ENCODE measurements around the gene PCYOX1L. TPM values are rescaled to one million over a fixed set of nuclear protein-coding genes. Genes with fewer than 3 reads are reported as not detected.

Gene PCYOX1L
- polyA plus RNA-seq, 4 donors: 1.3 to 53.2 (median 4.5) TPM

DNA sequence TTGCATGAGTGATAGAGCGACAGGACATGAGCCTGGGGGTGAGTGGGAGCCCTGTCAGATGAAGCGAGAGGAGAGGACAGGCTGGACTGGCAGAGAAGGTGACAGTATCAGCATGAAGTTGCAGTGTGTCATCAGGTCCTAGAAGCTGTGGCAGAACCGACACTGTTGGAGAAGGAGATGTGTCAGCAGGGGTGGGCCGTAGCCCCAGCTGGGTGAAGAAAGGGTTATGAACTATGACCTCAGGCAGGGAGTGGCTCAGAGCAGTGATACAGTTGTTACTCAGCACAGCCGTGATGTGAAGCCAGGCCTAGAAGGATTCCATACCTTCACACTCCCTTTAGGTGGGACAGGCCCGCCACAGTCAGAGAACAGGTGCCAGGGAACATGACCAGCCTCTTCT lies 7.6 kb downstream of the PCYOX1L start:
- no peak for FAIRE-seq
- Histone ChIP-seq H3K4me1 (ENCODE audit: control insufficient read depth in 3 of 3, insufficient read depth in 2 of 3, low read depth in 1 of 3, low read length in 2 of 3) (peaks cover 0 to 22% (median 0%) of the 10 kb centered on the region in 3 donors), H3K9me3 (ENCODE audit: control insufficient read depth in 2 of 2, insufficient read depth in 1 of 2, low read depth in 1 of 2, low read length in 1 of 2) (no peaks in the 10 kb centered on the region), H3K27ac (ENCODE audit: low read depth in 1 of 3, low read length in 2 of 3) (no peak overlapping the region), H3K36me3 (ENCODE audit: control insufficient read depth in 3 of 3, insufficient read depth in 2 of 3, low read depth in 1 of 3, low read length in 3 of 3) (peaks cover 0 to 26% (median 0%) of the 10 kb centered on the region in 3 donors), H3K4me3 (ENCODE audit: low read depth in 1 of 3, low read length in 3 of 3) (no peak overlapping the region), H3K27me3 (ENCODE audit: control insufficient read depth in 3 of 3, insufficient read depth in 3 of 3, low read length in 3 of 3) (no peaks in the 10 kb centered on the region)
- no peak for DNase-seq
- WGBS, 3 donors: 73 to 85% (median 75%) methylated on average over 6 of the region's 6 CpGs

GRCh38 chr5:149366169-149366729 lies 8.4 kb downstream of the PCYOX1L start:
- H3K4me3 ChIP-seq (ENCODE audit: low read depth in 1 of 3, low read length in 3 of 3): no peak overlapping the region
- peaks cover 0 to 22% (median 0%) of the 10 kb centered on the region in 3 donors for H3K4me1 ChIP-seq (ENCODE audit: control insufficient read depth in 3 of 3, insufficient read depth in 2 of 3, low read depth in 1 of 3, low read length in 2 of 3)
- peak overlapping the region in 1 of 3 donors; percentile 29 for H3K27ac ChIP-seq (ENCODE audit: low read depth in 1 of 3, low read length in 2 of 3)
- H3K9me3 ChIP-seq (ENCODE audit: control insufficient read depth in 2 of 2, insufficient read depth in 1 of 2, low read depth in 1 of 2, low read length in 1 of 2): no peaks in the 10 kb centered on the region
- 63 to 82% (median 70%) methylated on average over 1 of the region's 1 CpG for WGBS, 3 donors
- FAIRE-seq (no peak), DNase-seq (peak in 1 of 2 donors; percentile 39)
- no peaks in the 10 kb centered on the region for H3K27me3 ChIP-seq (ENCODE audit: control insufficient read depth in 3 of 3, insufficient read depth in 3 of 3, low read length in 3 of 3)
- peaks cover 0 to 26% (median 0%) of the 10 kb centered on the region in 3 donors for H3K36me3 ChIP-seq (ENCODE audit: control insufficient read depth in 3 of 3, insufficient read depth in 2 of 3, low read depth in 1 of 3, low read length in 3 of 3)

DNA sequence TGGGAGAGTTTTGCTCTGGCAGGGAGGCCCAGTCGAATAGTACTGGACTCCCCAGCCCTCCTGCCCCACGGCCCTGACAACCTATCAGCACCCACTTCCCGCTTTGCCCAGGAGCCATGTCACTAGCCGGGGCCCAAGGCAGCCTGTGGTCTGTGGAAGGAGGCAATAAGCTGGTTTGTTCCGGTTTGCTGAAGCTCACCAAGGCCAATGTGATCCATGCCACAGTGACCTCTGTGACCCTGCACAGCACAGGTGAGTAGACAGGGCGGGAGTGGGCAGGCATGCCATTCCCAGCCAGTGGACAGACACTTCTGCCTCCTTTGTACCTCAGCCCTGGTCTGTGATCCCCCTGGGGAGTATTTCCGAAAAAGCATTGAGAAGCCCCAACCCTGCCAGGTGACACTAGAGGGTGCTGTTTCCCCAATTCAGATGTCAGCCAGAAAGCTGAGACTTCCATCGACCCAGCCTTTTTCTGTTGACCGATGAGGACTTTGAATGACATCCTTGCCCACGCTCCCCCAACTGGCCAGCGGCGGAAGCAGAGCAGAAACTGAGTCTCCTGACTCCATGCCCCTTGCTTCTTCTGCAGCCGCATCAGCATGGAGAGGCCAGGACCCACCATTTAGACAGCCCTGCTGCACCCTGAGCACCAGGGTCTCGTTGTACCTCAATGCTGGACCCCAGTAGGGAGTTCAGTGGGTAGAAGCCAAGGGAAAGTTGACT lies 9.6 kb downstream of the PCYOX1L start:
- no peaks in the 10 kb centered on the region for H3K27me3 ChIP-seq (ENCODE audit: control insufficient read depth in 3 of 3, insufficient read depth in 3 of 3, low read length in 3 of 3)
- H3K9me3 ChIP-seq (ENCODE audit: control insufficient read depth in 2 of 2, insufficient read depth in 1 of 2, low read depth in 1 of 2, low read length in 1 of 2): no peaks in the 10 kb centered on the region
- H3K36me3 ChIP-seq (ENCODE audit: control insufficient read depth in 3 of 3, insufficient read depth in 2 of 3, low read depth in 1 of 3, low read length in 3 of 3): peaks cover 0 to 26% (median 0%) of the 10 kb centered on the region in 3 donors
- DNase-seq (peak; percentile 62 to 77), FAIRE-seq (no peak)
- H3K4me3 ChIP-seq (ENCODE audit: low read depth in 1 of 3, low read length in 3 of 3): no peak overlapping the region
- H3K27ac ChIP-seq (ENCODE audit: low read depth in 1 of 3, low read length in 2 of 3): no peak overlapping the region
- peaks cover 0 to 22% (median 0%) of the 10 kb centered on the region in 3 donors for H3K4me1 ChIP-seq (ENCODE audit: control insufficient read depth in 3 of 3, insufficient read depth in 2 of 3, low read depth in 1 of 3, low read length in 2 of 3)
- WGBS, 3 donors: 40 to 48% (median 43%) methylated on average over 14 of the region's 14 CpGs

- Histone ChIP-seq H3K4me3 (ENCODE audit: low read depth in 1 of 3, low read length in 3 of 3) (no peak overlapping the region), H3K27ac (ENCODE audit: low read depth in 1 of 3, low read length in 2 of 3) (no peak overlapping the region), H3K36me3 (ENCODE audit: control insufficient read depth in 3 of 3, insufficient read depth in 2 of 3, low read depth in 1 of 3, low read length in 3 of 3) (peaks cover 0 to 26% (median 0%) of the 10 kb centered on the region in 3 donors), H3K27me3 (ENCODE audit: control insufficient read depth in 3 of 3, insufficient read depth in 3 of 3, low read length in 3 of 3) (no peaks in the 10 kb centered on the region), H3K9me3 (ENCODE audit: control insufficient read depth in 2 of 2, insufficient read depth in 1 of 2, low read depth in 1 of 2, low read length in 1 of 2) (no peaks in the 10 kb centered on the region), H3K4me1 (ENCODE audit: control insufficient read depth in 3 of 3, insufficient read depth in 2 of 3, low read depth in 1 of 3, low read length in 2 of 3) (peaks cover 0 to 22% (median 0%) of the 10 kb centered on the region in 3 donors)
- FAIRE-seq: no peak
- DNase-seq: no peak
- 91 to 94% (median 94%) methylated on average over 22 of the region's 22 CpGs for WGBS, 3 donors
Observed at GRCh38 chr5:149367972-149368645, 10.3 kb downstream of the PCYOX1L start.

- H3K9me3 ChIP-seq (ENCODE audit: control insufficient read depth in 2 of 2, insufficient read depth in 1 of 2, low read depth in 1 of 2, low read length in 1 of 2): no peaks in the 10 kb centered on the region
- no peak overlapping the region for H3K4me3 ChIP-seq (ENCODE audit: low read depth in 1 of 3, low read length in 3 of 3)
- DNase-seq: no peak
- WGBS, 3 donors: 66 to 71% (median 69%) methylated on average over 2 of the region's 2 CpGs
- H3K27ac ChIP-seq (ENCODE audit: low read depth in 1 of 3, low read length in 2 of 3): no peak overlapping the region
- no peaks in the 10 kb centered on the region for H3K27me3 ChIP-seq (ENCODE audit: control insufficient read depth in 3 of 3, insufficient read depth in 3 of 3, low read length in 3 of 3)
- peaks cover 0 to 16% (median 0%) of the 10 kb centered on the region in 3 donors for H3K36me3 ChIP-seq (ENCODE audit: control insufficient read depth in 3 of 3, insufficient read depth in 2 of 3, low read depth in 1 of 3, low read length in 3 of 3)
- FAIRE-seq: no peak
- H3K4me1 ChIP-seq (ENCODE audit: control insufficient read depth in 3 of 3, insufficient read depth in 2 of 3, low read depth in 1 of 3, low read length in 2 of 3): peaks cover 0 to 19% (median 0%) of the 10 kb centered on the region in 3 donors
Observed at GRCh38 chr5:149370878-149371277, 13.0 kb downstream of the PCYOX1L start.

- H3K4me1 ChIP-seq (ENCODE audit: control insufficient read depth in 3 of 3, insufficient read depth in 2 of 3, low read depth in 1 of 3, low read length in 2 of 3): peaks cover 0 to 14% (median 0%) of the 10 kb centered on the region in 3 donors
- 28 to 39% (median 33%) methylated on average over 12 of the region's 12 CpGs for WGBS, 3 donors
- H3K4me3 ChIP-seq (ENCODE audit: low read depth in 1 of 3, low read length in 3 of 3): no peak overlapping the region
- no peaks in the 10 kb centered on the region for H3K27me3 ChIP-seq (ENCODE audit: control insufficient read depth in 3 of 3, insufficient read depth in 3 of 3, low read length in 3 of 3)
- peak overlapping the region in 1 of 3 donors; percentile 42 for H3K27ac ChIP-seq (ENCODE audit: low read depth in 1 of 3, low read length in 2 of 3)
- FAIRE-seq (no peak), DNase-seq (peak; percentile 74 to 81)
- peaks cover 0 to 13% (median 0%) of the 10 kb centered on the region in 3 donors for H3K36me3 ChIP-seq (ENCODE audit: control insufficient read depth in 3 of 3, insufficient read depth in 2 of 3, low read depth in 1 of 3, low read length in 3 of 3)
- H3K9me3 ChIP-seq (ENCODE audit: control insufficient read depth in 2 of 2, insufficient read depth in 1 of 2, low read depth in 1 of 2, low read length in 1 of 2): no peaks in the 10 kb centered on the region
Observed at GRCh38 chr5:149371296-149371962, 13.6 kb downstream of the PCYOX1L start.

DNA sequence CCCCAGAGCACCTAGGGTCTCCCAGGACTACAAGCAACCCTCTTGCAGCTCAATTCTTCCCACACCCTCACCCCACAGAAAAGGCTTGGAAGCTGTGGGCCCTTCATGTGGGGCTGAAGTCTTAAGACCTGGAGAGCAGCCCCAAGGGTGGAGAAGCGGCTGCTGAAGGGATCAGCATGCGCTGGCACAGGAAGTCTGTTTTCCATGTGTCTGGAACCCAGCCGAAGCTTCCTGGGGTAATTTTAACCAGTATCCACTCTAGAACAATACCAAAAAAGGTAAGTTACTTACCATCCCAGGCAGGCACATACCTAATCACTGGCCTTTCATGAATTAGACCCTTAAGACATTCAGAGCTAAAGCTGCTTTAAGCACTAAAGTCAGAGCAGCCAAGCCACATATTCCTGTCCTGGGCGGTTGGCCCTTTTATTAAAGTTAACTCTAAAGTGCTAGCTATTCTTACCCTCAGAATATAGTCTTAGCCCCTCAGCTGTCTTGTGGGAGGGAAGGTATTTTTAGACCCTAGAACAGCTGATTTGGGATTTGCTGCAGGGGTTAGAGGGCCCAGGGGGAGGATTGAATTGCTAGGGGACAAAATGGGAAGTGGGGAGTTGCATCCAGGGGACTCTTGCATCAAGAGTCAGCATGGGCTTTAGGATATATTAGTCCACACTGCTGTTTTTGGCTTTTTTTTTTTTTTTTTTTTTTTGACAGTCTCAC lies 14.4 kb downstream of the PCYOX1L start:
- Histone ChIP-seq H3K4me3 (ENCODE audit: low read depth in 1 of 3, low read length in 3 of 3) (no peak overlapping the region), H3K4me1 (ENCODE audit: control insufficient read depth in 3 of 3, insufficient read depth in 2 of 3, low read depth in 1 of 3, low read length in 2 of 3) (peaks cover 0 to 7% (median 0%) of the 10 kb centered on the region in 3 donors), H3K27me3 (ENCODE audit: control insufficient read depth in 3 of 3, insufficient read depth in 3 of 3, low read length in 3 of 3) (no peaks in the 10 kb centered on the region), H3K9me3 (ENCODE audit: control insufficient read depth in 2 of 2, insufficient read depth in 1 of 2, low read depth in 1 of 2, low read length in 1 of 2) (no peaks in the 10 kb centered on the region), H3K27ac (ENCODE audit: low read depth in 1 of 3, low read length in 2 of 3) (no peak overlapping the region), H3K36me3 (ENCODE audit: control insufficient read depth in 3 of 3, insufficient read depth in 2 of 3, low read depth in 1 of 3, low read length in 3 of 3) (peaks cover 0 to 17% (median 0%) of the 10 kb centered on the region in 3 donors)
- 75 to 94% (median 90%) methylated on average over 4 of the region's 4 CpGs for WGBS, 3 donors
- no peak for FAIRE-seq
- no peak for DNase-seq

Measured in small intestine (tissue), 7 donors.